IPS-18c (cell line): ENCODE measurements around the gene RGS1.

Source experiments
- H3K4me3 ChIP-seq: 2 replicates; pipeline ENCODE4 v1.7.0; 2013; ENCODE audit warnings: low read depth, mild to moderate bottlenecking, low read length, moderate library complexity; ENCODE audit not compliant: insufficient read depth
- H3K9me3 ChIP-seq: one replicate; pipeline ENCODE4 v1.6.1; 2013; ENCODE audit warnings: mild to moderate bottlenecking, low read length, moderate library complexity; ENCODE audit not compliant: control insufficient read depth, insufficient read depth

RGS1 gene

DNA sequence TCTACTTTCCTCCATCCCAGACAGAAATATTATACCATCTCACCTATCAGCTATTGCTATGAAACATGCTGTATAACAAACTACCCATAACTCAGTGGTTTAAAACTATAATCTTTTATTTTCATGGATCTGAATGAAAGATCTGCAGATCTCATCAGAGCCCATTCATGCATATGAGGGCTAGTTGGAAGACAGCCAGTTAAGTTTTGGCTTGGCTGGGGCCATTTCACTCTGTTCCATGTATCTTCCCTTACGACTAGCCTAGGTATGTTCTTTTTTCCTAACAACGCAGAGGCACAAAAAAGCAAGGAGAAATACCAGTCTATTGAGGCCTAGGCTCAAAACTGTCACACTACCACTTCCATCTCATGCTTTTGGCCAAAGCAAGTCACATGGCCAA, 28.1 kb upstream of the RGS1 start:
- Histone ChIP-seq H3K4me3 (no peak overlapping the region), H3K9me3 (no peaks in the 10 kb centered on the region)

DNA sequence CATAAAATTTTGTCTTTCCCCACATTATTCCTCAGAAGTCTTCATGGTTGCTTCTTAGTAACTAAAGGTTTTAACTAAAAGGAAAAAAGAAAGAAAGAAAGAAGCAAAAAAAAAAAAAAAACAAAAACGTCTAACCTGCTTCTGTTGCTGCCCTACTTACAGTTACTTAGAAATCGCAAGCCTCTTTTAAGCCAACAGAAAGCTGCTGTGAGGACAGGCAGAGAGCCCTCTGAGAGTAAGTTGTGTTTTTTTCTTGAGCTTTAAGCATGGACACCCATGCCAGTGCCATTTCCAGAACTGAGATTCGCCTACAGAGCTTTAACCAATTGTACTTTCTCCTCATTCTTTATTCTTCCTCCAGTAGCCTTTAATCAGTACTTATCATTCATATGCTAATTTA, 25.6 kb upstream of the RGS1 start:
- no peaks in the 10 kb centered on the region for H3K9me3 ChIP-seq
- H3K4me3 ChIP-seq: no peak overlapping the region

DNA sequence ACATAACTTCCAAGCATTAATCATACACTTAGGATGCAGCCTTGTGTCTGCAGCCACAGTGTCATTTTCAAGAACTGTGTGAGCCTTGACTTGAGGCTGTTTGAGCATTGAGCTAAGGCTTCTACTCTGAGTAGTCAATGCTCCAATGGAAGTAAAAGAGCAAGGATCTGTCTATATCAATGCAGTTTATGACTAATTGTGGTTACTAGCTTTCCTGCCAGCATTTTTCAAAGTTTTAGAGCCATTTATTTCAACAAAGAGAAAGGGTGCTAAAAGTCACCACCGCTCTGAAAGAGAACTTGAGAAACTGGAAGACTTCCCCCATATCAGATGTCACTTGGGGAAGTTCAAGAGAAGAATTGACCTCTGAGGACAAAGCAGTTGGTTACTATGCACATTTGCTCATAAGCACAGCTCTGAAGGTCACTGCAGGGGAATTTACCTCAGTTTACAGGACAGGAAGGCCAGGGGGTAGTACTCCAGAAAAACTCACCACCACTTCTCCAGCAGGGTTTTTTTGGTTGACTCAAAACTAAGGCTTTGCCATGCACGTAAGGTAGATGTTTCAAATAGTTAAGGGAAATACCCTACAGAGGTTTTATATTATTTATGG, 24.5 kb upstream of the RGS1 start:
- H3K4me3 ChIP-seq: no peak overlapping the region

DNA sequence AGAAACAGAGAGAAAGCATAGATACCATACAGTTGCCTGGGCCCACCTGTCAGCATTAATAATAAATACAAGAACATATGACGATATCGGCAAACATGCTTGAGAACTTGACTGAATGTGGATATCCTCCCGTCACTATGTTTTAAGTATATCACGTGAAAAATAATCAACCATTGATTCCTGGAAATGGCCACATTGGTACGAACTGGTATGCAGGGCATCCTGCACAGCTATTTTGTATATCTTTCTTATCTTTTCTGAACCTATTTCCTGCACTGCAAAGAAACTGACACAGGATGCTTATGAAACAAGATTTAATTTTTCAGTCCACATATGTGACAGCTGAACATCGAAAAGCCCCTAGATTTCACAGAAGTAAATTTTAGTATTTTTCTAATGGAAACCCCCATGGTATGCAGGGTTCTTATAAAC, 22.8 kb upstream of the RGS1 start:
- Histone ChIP-seq H3K9me3 (no peaks in the 10 kb centered on the region), H3K4me3 (no peak overlapping the region)

More for the DNA sequence above, 24.5 kb upstream of the RGS1 start:
- no peaks in the 10 kb centered on the region for H3K9me3 ChIP-seq

DNA sequence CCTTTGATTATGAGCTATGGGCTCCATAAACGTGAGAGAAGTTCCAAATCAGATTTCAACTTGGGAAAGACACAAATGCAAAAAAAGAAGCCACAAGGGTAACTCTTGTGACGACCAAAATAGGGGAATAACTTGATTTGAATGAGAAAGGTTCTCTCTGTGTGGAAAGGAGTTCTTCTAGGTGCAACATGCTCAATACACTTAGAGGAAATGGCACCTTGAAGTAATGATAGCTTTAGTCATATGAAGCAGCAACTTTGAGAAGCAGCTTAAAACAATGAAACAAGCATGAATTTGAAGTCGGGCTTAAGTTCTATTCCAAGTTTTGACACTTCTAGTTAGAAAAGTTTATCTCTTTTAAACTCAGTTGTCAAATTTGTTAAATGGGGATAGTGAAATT, 21.8 kb upstream of the RGS1 start:
- Histone ChIP-seq H3K4me3 (no peak overlapping the region), H3K9me3 (no peaks in the 10 kb centered on the region)

GRCh38 chr1:192554904-192555303, 20.7 kb upstream of the RGS1 start:
- H3K4me3 ChIP-seq: no peak overlapping the region

GRCh38 chr1:192555399-192555798, 20.2 kb upstream of the RGS1 start:
- Histone ChIP-seq H3K4me3 (no peak overlapping the region), H3K9me3 (no peaks in the 10 kb centered on the region)

More at GRCh38 chr1:192554904-192555303, 20.7 kb upstream of the RGS1 start:
- no peaks in the 10 kb centered on the region for H3K9me3 ChIP-seq

- no peak overlapping the region for H3K4me3 ChIP-seq
- no peaks in the 10 kb centered on the region for H3K9me3 ChIP-seq
These were observed 17.6 kb upstream of the RGS1 start for GRCh38 chr1:192557841-192558595.

- Histone ChIP-seq H3K9me3 (no peaks in the 10 kb centered on the region), H3K4me3 (no peak overlapping the region)
These were observed 16.2 kb upstream of the RGS1 start for GRCh38 chr1:192559115-192560006.

GRCh38 chr1:192561301-192561700, 14.3 kb upstream of the RGS1 start:
- Histone ChIP-seq H3K4me3 (no peak overlapping the region), H3K9me3 (no peaks in the 10 kb centered on the region)

DNA sequence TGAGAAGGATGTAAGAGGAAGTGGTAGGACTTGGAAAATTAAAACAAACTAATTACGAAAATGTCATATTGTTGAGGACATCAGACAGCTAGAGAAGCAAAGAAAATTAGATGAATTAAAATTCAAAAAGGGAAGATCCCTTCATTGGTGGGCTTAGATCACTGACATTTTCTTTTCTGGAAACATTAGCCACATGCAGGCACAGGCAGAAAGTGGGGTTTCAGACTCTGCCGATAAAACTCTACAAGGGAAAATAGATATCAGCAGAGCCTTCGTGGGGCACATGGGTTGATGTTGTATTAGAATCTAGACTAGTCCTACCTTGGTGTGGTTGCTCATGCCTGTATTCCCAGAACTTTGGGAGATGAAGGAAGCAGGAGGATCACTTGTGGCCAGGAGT, 12.4 kb upstream of the RGS1 start:
- no peaks in the 10 kb centered on the region for H3K9me3 ChIP-seq
- no peak overlapping the region for H3K4me3 ChIP-seq

DNA sequence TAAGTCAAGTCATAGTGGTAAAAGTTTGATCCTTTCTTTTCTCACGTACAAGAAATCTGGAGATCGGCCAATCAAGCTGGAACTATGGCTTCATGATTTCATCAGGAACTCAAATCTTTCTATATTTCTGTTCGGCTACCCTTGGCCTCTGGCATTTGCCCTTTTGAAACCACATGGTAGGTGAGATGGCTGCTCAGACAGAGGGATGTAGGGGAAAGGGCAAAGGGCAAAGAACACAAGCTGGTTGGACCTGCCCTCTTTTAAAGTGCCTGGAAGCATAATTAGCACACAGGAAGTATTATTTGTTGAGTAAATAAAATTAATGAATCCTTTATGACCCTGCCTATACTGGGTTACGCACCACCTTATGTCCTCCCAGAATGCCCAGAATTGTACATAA, 11.5 kb upstream of the RGS1 start:
- Histone ChIP-seq H3K9me3 (peaks cover under 1% of the 10 kb centered on the region), H3K4me3 (no peak overlapping the region)

GRCh38 chr1:192565946-192566345, 9.6 kb upstream of the RGS1 start:
- Histone ChIP-seq H3K9me3 (peaks cover 2% of the 10 kb centered on the region), H3K4me3 (no peak overlapping the region)

DNA sequence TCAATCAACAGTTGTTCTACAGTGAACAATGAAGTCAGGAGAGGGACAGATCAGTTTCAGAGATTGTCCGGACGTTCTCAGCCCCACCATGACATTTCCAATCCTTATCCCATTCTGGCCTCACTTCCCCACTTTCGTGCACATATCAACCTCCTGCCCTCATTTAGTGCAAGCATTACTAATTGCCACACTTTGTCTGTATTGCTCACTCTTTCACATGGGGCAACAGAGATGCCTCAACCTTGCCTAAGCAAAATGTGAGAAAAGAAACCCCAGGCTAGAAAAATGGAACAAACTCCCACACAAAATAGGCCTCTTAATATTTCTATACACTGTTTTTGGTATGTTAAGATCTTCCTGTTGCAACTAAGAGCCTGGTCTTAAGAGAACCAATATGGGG, 8.9 kb upstream of the RGS1 start:
- peaks cover 2% of the 10 kb centered on the region for H3K9me3 ChIP-seq
- H3K4me3 ChIP-seq: no peak overlapping the region

- Histone ChIP-seq H3K9me3 (peaks cover 2% of the 10 kb centered on the region), H3K4me3 (no peak overlapping the region)
These were observed 7.5 kb upstream of the RGS1 start for GRCh38 chr1:192568063-192568462.

- Histone ChIP-seq H3K9me3 (peaks cover 4% of the 10 kb centered on the region), H3K4me3 (no peak overlapping the region)
These were observed 3.9 kb upstream of the RGS1 start for GRCh38 chr1:192571668-192572067.

DNA sequence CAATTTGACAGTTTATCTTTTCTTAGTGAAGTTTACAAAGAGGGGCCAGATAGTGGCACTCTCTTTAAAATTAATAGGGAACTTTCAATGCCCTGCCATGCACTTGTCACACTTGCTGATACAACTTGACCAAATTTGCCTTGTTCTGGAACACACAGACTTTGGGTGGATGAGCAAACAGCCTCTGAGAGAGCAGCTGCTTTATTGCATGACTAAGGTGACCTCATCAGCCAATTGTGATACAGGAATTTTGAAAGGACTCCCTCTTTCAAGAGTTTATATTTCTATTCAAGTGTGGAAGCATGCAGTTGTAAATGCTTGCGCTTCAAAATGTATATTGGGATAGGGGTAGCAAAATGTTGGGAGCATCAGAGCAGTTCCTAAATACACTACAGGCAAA, 2.1 kb upstream of the RGS1 start:
- H3K4me3 ChIP-seq: no peak overlapping the region
- H3K9me3 ChIP-seq: peaks cover 4% of the 10 kb centered on the region

DNA sequence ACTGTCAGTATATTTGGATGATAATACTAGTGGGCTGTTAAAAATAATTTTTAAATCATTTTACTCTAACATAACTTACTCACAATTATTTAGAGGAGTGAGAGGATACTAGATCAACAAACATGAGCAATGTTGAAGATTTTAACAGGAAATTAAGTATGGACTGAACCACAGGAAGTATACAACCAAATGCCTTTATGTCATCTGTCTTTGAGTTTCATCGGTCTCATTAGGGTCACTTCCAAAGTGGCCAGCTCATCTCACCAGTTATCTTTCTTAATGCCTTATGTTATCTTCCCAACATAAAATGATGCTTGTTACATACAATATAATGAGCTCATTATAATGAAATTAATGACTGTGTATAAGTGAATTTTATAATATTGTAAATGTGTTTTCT, 1.5 kb upstream of the RGS1 start:
- Histone ChIP-seq H3K9me3 (peaks cover 4% of the 10 kb centered on the region), H3K4me3 (no peak overlapping the region)
